ENCODE data around the gene SKIL.

GRCh38 chr3:170437696-170438407, 80.3 kb downstream of the SKIL start:
- TF ChIP-seq CEBPB (IDR thresholded peaks at IDR 0.05) (no peak), RAD21 (IDR thresholded peaks at IDR 0.05; ENCODE audit: low read depth) (no peak), TEAD4 (IDR thresholded peaks at IDR 0.05) (no peak), TAF1 (IDR thresholded peaks at IDR 0.05; ENCODE audit: low read depth) (no peak), EGR1 (IDR thresholded peaks at IDR 0.05) (no peak), YY1 (IDR thresholded peaks at IDR 0.05; ENCODE audit: low read depth) (no peak), REST (IDR thresholded peaks at IDR 0.05; ENCODE audit: low read depth) (no peak), FOXM1 (IDR thresholded peaks at IDR 0.05; ENCODE audit: borderline replicate concordance, low read depth) (no peak), EP300 (IDR thresholded peaks at IDR 0.05; ENCODE audit: borderline replicate concordance) (no peak), USF1 (IDR thresholded peaks at IDR 0.05) (no peak)
